BLaER1 (cell line): Measurements from ENCODE around the gene CEP85L.
A peak's percentile ranks its signal among the peaks of the same experiment; 100 is the strongest.

Experiments
- H3K27ac ChIP-seq: shearing (Covaris generic); formaldehyde crosslinking; 2 replicates; pipeline ENCODE4 v1.8.1; 2022
- H3K27me3 ChIP-seq: shearing (Covaris generic); formaldehyde crosslinking; 2 replicates; pipeline ENCODE4 v1.8.1; 2022
- H3K36me3 ChIP-seq: shearing (Covaris generic); formaldehyde crosslinking; 2 replicates; pipeline ENCODE4 v1.8.1; 2022
- H3K4me1 ChIP-seq: shearing (Covaris generic); formaldehyde crosslinking; 2 replicates; pipeline ENCODE4 v1.8.1; 2022
- H3K4me2 ChIP-seq: shearing (Covaris generic); formaldehyde crosslinking; 2 replicates; pipeline ENCODE4 v1.8.1; 2022
- H3K4me3 ChIP-seq: shearing (Covaris generic); formaldehyde crosslinking; 2 replicates; pipeline ENCODE4 v1.8.1; 2022
- H3K9ac ChIP-seq: shearing (Covaris generic); formaldehyde crosslinking; 2 replicates; pipeline ENCODE4 v1.8.1; 2022
- H3K9me3 ChIP-seq: shearing (Covaris generic); formaldehyde crosslinking; 2 replicates; pipeline ENCODE4 v1.8.1; 2022
- H4K20me1 ChIP-seq: shearing (Covaris generic); formaldehyde crosslinking; 2 replicates; pipeline ENCODE4 v1.8.1; 2022
- Cebpa-rat ChIP-seq: shearing (Covaris generic); IDR thresholded peaks from 2 replicates; pipeline ENCODE4 v1.8.1; 2022

CEP85L gene

DNA sequence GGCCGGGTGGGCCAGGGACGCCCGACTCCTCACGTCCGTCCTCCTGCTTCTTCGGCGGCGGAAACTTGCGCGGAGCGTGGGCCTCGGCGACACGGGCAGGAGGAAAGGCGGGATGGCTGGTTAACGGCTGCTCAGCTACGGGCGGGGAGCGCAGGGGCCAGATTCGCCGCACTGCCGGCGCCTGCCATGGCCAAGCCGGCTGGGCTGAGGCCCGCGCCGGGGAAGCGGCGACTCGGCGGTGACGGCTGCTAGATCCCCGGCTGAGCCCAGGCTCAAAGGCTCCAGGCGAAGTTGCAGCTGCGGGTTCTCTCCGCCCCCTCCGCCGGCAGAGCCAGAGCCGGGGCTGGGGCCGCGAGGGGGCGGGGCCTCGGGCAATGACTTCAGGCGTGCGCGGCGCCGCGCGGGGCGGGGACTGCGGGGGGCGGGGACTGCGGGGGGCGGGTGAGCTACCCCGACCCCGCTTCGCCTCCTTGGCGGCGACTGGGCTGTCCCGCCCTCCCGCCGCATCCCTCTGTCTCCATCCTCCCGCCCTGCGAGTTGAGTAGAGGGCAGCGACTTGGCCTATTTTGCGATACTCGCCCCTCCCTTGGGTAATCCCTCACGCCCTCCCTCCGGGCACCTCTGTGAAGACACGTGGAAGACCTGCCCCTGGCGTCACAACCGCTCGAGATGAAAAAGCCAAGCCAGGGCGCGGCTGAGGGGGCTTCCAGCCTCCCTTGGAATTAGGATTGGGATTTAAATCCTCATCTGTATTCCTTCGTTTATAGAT lies at the start of gene CEP85L:
TSS of gene CEP85L (minus strand) at position 310 of the 769 bp plus-strand sequence. CDS start 322 bp downstream, outside the sequence.
- Histone ChIP-seq H3K9ac (peak within 1 kb of the TSS; percentile 84), H3K36me3 (no peaks in the 10 kb centered on the region), H3K9me3 (no peaks in the 10 kb centered on the region; the same call in 1 of the 2 replicates), H3K4me2 (peak within 1 kb of the TSS; percentile 92), H3K27ac (peak within 1 kb of the TSS; percentile 81), H3K4me3 (peak within 1 kb of the TSS; percentile 96), H3K4me1 (peaks cover 23% of the 10 kb centered on the region), H4K20me1 (peaks cover 18% of the 10 kb centered on the region), H3K27me3 (peaks cover 13% of the 10 kb centered on the region)
- no peak for TF ChIP-seq Cebpa-rat

DNA sequence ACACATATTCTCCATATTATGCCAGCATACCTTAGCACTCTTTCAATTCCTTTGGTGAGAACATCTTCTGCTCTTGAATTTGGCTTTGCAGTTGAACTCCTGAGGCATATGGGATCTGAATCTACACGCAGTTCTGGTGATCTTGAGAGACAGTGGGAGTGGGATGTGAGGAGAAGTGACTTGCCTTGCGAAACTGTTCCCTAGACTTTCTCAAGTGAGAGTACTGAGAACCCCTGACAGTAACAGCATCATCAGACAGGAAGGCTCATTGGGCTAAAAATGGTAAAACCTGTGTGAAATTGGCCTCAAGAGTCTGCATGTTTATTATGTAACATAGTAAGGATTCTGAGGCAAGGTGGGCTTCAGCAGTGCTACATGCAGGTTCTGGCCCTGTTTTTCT lies 49.1 kb upstream of the CEP85L start:
- H3K27ac ChIP-seq = no peak overlapping the region

DNA sequence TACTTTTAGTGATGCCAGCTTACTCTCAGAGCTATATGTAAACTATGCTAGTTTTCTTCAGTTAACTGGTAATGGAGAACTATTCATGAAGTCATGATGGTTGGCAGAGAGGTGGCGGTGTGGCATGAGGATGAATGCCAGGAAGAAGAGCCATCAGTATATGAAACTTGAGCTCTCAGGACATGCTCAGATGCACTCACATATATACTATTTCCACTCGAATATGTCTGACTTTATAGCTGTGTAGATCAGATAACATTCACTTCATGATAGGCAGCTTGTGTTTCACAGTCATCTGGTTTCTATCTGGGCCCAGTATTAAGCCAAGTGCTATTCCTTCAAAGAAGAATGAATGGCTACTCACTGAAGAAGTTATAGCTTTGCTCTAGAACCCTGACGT lies 46.2 kb upstream of the CEP85L start:
- Histone ChIP-seq H3K27ac (no peak overlapping the region), H3K36me3 (no peaks in the 10 kb centered on the region), H3K9ac (no peak overlapping the region), H3K4me1 (no peaks in the 10 kb centered on the region), H3K9me3 (no peaks in the 10 kb centered on the region), H4K20me1 (no peaks in the 10 kb centered on the region), H3K4me3 (no peak overlapping the region), H3K27me3 (no peaks in the 10 kb centered on the region), H3K4me2 (no peak overlapping the region)
- TF ChIP-seq Cebpa-rat = no peak

More for the DNA sequence above, 49.1 kb upstream of the CEP85L start:
- H3K9me3 ChIP-seq = no peaks in the 10 kb centered on the region
- H3K4me2 ChIP-seq = no peak overlapping the region
- TF ChIP-seq Cebpa-rat = no peak
- H3K4me1 ChIP-seq = peaks cover 11% of the 10 kb centered on the region
- H3K9ac ChIP-seq = no peak overlapping the region
- no peaks in the 10 kb centered on the region for H4K20me1 ChIP-seq
- H3K36me3 ChIP-seq = no peaks in the 10 kb centered on the region
- H3K4me3 ChIP-seq = no peak overlapping the region
- H3K27me3 ChIP-seq = no peaks in the 10 kb centered on the region

DNA sequence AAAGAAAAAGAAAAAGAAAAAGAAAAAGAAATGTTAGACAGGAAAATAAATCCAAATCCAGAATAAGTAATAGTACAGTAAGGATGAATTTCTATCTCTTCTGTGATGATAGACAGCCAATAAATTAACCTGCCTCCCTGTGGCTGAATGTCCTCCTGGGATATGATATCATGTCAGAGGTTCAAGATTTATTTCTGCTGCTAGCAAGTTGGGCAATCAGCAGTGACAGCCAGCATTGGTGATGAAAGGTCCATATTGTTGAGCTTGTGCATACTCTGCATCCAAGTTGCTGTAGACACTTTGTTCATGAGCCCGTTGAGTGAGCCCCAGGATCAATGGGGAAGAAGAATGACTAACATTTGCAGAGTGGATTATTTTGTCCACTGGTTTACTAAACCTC lies 44.9 kb upstream of the CEP85L start:
- no peaks in the 10 kb centered on the region for H3K27me3 ChIP-seq
- H3K4me1 ChIP-seq = no peaks in the 10 kb centered on the region
- no peak overlapping the region for H3K4me3 ChIP-seq
- no peak overlapping the region for H3K4me2 ChIP-seq
- H4K20me1 ChIP-seq = no peaks in the 10 kb centered on the region
- no peak overlapping the region for H3K9ac ChIP-seq
- H3K36me3 ChIP-seq = no peaks in the 10 kb centered on the region
- no peak for TF ChIP-seq Cebpa-rat
- H3K9me3 ChIP-seq = no peaks in the 10 kb centered on the region
- no peak overlapping the region for H3K27ac ChIP-seq

DNA sequence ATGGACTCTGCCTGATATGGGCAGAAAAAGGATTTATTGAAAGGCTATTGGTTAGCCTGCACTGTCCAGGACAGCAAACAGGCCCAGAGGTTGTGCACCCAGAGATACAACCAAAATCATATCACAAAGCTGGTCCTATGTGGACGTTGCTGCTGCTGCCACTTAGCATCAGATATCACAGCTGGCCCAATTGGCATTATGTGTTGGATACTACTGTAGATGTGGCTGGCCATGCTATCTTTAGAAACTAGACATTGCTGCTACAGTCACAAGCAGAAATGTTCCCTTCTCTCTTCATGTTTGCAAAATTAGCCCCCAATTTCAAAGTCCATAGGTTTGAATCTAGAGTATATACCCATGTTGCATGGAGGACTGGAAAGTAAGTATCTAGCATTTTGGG lies 42.2 kb upstream of the CEP85L start:
- Histone ChIP-seq H3K36me3 (no peaks in the 10 kb centered on the region), H3K27me3 (no peaks in the 10 kb centered on the region), H3K27ac (no peak overlapping the region), H4K20me1 (no peaks in the 10 kb centered on the region), H3K4me2 (no peak overlapping the region), H3K4me1 (no peaks in the 10 kb centered on the region), H3K9ac (no peak overlapping the region), H3K4me3 (no peak overlapping the region), H3K9me3 (no peaks in the 10 kb centered on the region)
- TF ChIP-seq Cebpa-rat = no peak

DNA sequence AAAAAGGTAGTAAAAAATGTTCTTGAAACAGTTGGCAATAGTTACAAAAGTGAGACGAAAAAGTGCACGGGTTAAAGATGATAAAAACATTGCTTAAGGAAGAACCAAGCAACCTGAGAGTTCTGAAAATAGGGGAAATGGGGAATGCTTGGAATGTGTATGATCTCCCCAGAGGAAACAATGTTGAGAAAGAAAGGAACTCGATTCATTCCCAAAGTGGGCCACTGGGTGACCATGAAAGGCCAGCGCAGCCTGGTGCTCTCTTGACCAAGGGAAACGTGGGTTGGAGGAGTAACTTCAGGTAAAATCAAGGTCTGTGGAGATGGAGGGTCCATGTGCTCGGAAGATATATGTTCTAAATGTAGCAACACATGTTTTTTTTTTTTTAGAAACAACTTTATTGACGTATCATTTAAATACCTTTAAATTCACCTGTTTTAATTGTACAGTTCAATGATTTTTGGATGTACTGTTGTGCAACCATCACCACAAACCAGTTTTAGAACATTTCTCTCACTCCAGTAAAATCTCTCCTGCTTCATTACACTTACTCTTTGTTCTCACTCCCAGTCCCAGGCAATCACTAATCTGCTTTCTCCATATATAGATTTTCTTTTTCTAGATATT lies 34.5 kb upstream of the CEP85L start:
- H3K27me3 ChIP-seq = no peaks in the 10 kb centered on the region
- H4K20me1 ChIP-seq = no peaks in the 10 kb centered on the region
- no peak overlapping the region for H3K4me3 ChIP-seq
- no peaks in the 10 kb centered on the region for H3K36me3 ChIP-seq
- H3K27ac ChIP-seq = no peak overlapping the region
- no peak overlapping the region for H3K4me2 ChIP-seq
- no peaks in the 10 kb centered on the region for H3K4me1 ChIP-seq
- no peak for TF ChIP-seq Cebpa-rat
- H3K9ac ChIP-seq = no peak overlapping the region
- H3K9me3 ChIP-seq = no peaks in the 10 kb centered on the region

DNA sequence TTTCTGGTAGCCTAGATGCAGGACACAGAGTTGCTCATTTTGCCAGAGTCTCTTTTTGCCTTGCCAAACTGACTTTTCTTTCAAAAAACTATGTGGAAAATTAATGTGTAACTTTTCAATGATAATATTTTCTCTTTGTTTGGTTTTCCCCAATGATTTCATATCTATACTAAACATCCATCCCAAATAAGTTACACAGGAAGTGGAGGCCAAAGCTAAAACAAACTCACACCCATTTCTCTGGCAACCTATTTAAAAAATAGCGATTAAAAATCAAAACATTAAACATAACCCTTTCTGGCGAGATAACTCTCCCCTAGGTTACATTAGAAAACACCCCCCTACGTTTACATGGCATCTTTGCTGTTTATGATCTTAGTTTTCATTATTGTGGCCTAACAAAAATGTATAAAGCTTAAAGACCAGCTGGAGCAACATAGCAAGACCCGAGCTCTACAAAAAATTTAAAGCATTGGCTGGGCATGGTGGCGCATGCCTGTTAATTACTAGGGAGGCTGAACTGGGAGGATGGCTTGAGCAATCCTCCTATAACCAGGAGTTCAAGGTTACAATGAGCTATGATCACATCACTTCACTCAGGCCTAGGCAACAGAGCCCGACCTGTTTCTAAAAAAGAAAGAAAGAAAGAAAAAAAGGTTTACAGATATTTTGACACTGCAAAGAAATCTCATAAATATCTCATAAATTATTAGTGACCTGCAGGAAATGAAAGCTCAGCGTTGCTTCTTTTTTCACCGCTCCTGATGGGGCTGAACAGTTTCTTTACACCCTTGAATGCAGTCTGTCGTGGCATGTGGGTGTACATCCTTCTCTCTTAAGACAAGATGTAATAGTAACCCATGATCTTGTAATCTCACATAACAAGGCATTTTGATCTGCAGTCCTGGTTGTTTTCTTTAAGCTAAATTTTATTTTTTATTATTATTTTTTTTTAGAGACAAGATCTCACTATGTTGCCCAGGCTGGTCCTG lies 32.8 kb upstream of the CEP85L start:
- H3K9ac ChIP-seq = no peak overlapping the region
- H3K27ac ChIP-seq = no peak overlapping the region
- no peaks in the 10 kb centered on the region for H3K4me1 ChIP-seq
- no peaks in the 10 kb centered on the region for H4K20me1 ChIP-seq
- H3K27me3 ChIP-seq = no peaks in the 10 kb centered on the region
- H3K36me3 ChIP-seq = no peaks in the 10 kb centered on the region
- H3K9me3 ChIP-seq = no peaks in the 10 kb centered on the region
- TF ChIP-seq Cebpa-rat = no peak
- no peak overlapping the region for H3K4me3 ChIP-seq
- H3K4me2 ChIP-seq = no peak overlapping the region

DNA sequence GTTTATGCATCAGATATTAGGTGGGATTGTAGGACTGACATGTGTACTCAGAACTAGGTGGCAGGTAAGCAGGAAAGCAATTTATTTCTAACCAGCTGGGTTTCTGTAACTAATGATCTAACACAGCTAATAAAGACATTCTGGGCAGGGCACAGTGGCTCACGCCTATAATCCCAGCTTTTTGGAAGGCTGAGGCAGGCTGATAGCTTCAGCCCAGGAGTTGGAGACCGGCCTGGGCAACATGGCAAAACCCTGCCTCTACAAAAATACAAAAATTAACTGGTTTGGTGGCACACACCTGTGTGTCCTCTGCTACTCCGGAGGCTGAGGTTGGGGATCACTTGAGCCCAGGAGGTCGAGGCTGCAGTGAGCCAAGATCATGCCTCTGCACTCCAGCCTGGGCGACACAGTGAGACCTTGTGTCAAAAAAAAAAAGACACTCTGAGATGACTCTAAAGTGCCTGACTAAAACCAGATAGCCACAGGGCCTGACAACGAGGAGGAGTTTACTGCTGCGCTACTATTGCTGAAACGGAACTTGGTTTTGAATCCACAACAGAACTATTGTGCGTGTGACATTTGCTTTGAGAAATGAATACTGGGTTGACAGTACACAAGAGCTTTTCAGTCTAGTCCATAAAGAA lies 29.2 kb upstream of the CEP85L start:
- no peaks in the 10 kb centered on the region for H3K4me1 ChIP-seq
- H3K4me3 ChIP-seq = no peak overlapping the region
- H3K9ac ChIP-seq = no peak overlapping the region
- no peak overlapping the region for H3K27ac ChIP-seq
- H3K36me3 ChIP-seq = no peaks in the 10 kb centered on the region
- no peaks in the 10 kb centered on the region for H3K9me3 ChIP-seq
- no peak overlapping the region for H3K4me2 ChIP-seq
- no peaks in the 10 kb centered on the region for H4K20me1 ChIP-seq
- no peak for TF ChIP-seq Cebpa-rat
- no peaks in the 10 kb centered on the region for H3K27me3 ChIP-seq

DNA sequence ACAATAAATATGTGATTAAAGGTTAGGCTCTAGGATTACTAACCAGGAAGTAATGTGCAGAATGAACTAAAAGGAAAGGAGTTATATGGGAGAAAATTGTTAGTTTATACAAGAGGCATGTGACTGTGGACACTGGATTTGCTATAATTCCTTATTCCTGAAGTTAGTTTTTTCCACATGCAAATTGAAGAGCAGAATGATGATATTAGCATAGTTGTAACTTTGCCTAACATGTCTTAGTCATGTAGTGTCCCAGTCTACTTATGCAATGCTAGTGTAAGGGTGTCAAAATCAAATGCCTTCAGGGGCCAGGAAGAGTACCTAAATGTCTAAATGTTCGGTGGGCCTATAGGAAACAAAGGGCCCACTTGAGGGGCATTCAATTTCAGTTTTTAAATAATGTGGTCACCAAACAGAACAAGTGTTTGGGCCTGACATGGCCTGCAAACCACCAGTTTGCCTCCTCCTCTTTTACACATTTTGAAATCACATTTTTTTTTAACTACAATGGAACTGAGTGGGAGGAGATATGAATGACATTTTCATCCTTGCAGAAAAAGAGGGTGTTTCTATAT lies 28.0 kb upstream of the CEP85L start:
- no peaks in the 10 kb centered on the region for H3K9me3 ChIP-seq
- no peak overlapping the region for H3K4me3 ChIP-seq
- H3K27me3 ChIP-seq = no peaks in the 10 kb centered on the region
- H3K9ac ChIP-seq = no peak overlapping the region
- H3K4me1 ChIP-seq = no peaks in the 10 kb centered on the region
- no peak overlapping the region for H3K4me2 ChIP-seq
- H4K20me1 ChIP-seq = no peaks in the 10 kb centered on the region
- no peak for TF ChIP-seq Cebpa-rat
- no peaks in the 10 kb centered on the region for H3K36me3 ChIP-seq
- no peak overlapping the region for H3K27ac ChIP-seq
